Measurements from ENCODE around the gene TMEM88.

GRCh38 chr17:7842380-7843256 is 12.2 kb upstream of the TMEM88 start:
- no peak for TF ChIP-seq EZH2phosphoT487 (IDR thresholded peaks at IDR 0.05; ENCODE audit: low read length)
- TF ChIP-seq, protein P1, sequence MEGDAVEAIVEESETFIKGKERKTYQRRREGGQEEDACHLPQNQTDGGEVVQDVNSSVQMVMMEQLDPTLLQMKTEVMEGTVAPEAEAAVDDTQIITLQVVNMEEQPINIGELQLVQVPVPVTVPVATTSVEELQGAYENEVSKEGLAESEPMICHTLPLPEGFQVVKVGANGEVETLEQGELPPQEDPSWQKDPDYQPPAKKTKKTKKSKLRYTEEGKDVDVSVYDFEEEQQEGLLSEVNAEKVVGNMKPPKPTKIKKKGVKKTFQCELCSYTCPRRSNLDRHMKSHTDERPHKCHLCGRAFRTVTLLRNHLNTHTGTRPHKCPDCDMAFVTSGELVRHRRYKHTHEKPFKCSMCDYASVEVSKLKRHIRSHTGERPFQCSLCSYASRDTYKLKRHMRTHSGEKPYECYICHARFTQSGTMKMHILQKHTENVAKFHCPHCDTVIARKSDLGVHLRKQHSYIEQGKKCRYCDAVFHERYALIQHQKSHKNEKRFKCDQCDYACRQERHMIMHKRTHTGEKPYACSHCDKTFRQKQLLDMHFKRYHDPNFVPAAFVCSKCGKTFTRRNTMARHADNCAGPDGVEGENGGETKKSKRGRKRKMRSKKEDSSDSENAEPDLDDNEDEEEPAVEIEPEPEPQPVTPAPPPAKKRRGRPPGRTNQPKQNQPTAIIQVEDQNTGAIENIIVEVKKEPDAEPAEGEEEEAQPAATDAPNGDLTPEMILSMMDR (IDR thresholded peaks at IDR 0.05; ENCODE audit: low read length), result no peak
- TF ChIP-seq EZH2 (optimal IDR thresholded peaks at IDR 0.05; ENCODE audit: low read depth, low read length), result no peak
